Neuronal stem cell (in vitro differentiated cells): ENCODE data around the gene HERPUD2.
"Not testable (repeated sequence)": the region's sequence is repeated elsewhere in the genome, so short reads cannot be mapped to it uniquely, and the experiment has no call there.

Experiments
- DNase-seq: peaks from one replicate; pipeline ENCODE4 v3.0.0-alpha.2; 2013; ENCODE audit warnings: low spot score
- H2AFZ ChIP-seq: one replicate; pipeline ENCODE4 v1.6.1; 2013; ENCODE audit warnings: mild to moderate bottlenecking, low read length, inconsistent platforms
- H2AK5ac ChIP-seq: 2 replicates; pipeline ENCODE4 v1.6.1; 2013; ENCODE audit warnings: low read depth, mild to moderate bottlenecking, inconsistent platforms, low read length, moderate library complexity, mixed read lengths
- H2BK120ac ChIP-seq: 2 replicates; pipeline ENCODE4 v1.6.1; 2013; ENCODE audit warnings: low read depth, mild to moderate bottlenecking, inconsistent platforms, low read length, moderate library complexity, mixed read lengths
- H2BK12ac ChIP-seq: one replicate; pipeline ENCODE4 v1.6.1; 2013; ENCODE audit warnings: low read length, inconsistent platforms
- H2BK15ac ChIP-seq: 2 replicates; pipeline ENCODE4 v1.6.1; 2013; ENCODE audit warnings: mild to moderate bottlenecking, low read length, inconsistent platforms, mixed read lengths
- H2BK5ac ChIP-seq: one replicate; pipeline ENCODE4 v1.6.1; 2013; ENCODE audit warnings: inconsistent platforms, mild to moderate bottlenecking, low read length, moderate library complexity
- H3K14ac ChIP-seq: one replicate; pipeline ENCODE4 v1.6.1; 2013; ENCODE audit warnings: low read length, inconsistent platforms
- H3K18ac ChIP-seq: 2 replicates; pipeline ENCODE4 v1.6.1; 2013; ENCODE audit warnings: low read length, inconsistent platforms
- H3K23ac ChIP-seq: 2 replicates; pipeline ENCODE4 v1.6.1; 2013; ENCODE audit warnings: low read depth, mild to moderate bottlenecking, mixed read lengths, low read length, inconsistent platforms; ENCODE audit not compliant: poor library complexity
- H3K27ac ChIP-seq: replicated peaks from 3 replicates; pipeline ENCODE4 v1.5.1; 2013; ENCODE audit warnings: low read length, inconsistent platforms
- H3K27me3 ChIP-seq, 3 experiments: 2 replicates each; pipeline ENCODE4 v1.6.1; 2013; ENCODE audit warnings: low read length in 3 of 3, mild to moderate bottlenecking in 2 of 3, inconsistent platforms in 1 of 3, low read depth in 1 of 3, mixed read lengths in 1 of 3, moderate library complexity in 1 of 3; ENCODE audit not compliant: control insufficient read depth in 3 of 3, insufficient read depth in 3 of 3
- H3K36me3 ChIP-seq, 2 donors: replicated peaks in 1 of 2; 2 replicates each; pipeline ENCODE4 v1.6.1; 2013; ENCODE audit warnings: low read length in 2 of 2; ENCODE audit not compliant: control insufficient read depth in 2 of 2, insufficient read depth in 2 of 2
- H3K4ac ChIP-seq: 2 replicates; pipeline ENCODE4 v1.6.1; 2013; ENCODE audit warnings: inconsistent platforms, mild to moderate bottlenecking, low read length, moderate library complexity
- H3K4me1 ChIP-seq, 2 donors: 1 replicate in 1 of 2; 2 replicates in 1 of 2; pipeline ENCODE4 v1.6.1; 2013; ENCODE audit warnings: low read length in 2 of 2, low read depth in 1 of 2; ENCODE audit not compliant: control insufficient read depth in 2 of 2, insufficient read depth in 1 of 2
- H3K4me2 ChIP-seq: one replicate; pipeline ENCODE4 v1.6.1; 2013; ENCODE audit warnings: mild to moderate bottlenecking, low read length, inconsistent platforms; ENCODE audit not compliant: insufficient read depth, poor library complexity, severe bottlenecking
- H3K4me3 ChIP-seq, 2 donors: 2 replicates each; pipeline ENCODE4 v1.5.1; 2013; ENCODE audit warnings: low read length in 2 of 2, mild to moderate bottlenecking in 2 of 2, inconsistent platforms in 1 of 2, moderate library complexity in 1 of 2
- H3K79me1 ChIP-seq: one replicate; pipeline ENCODE4 v1.6.1; 2013; ENCODE audit warnings: low read depth, mild to moderate bottlenecking, inconsistent platforms, low read length, moderate library complexity
- H3K9ac ChIP-seq: one replicate; pipeline ENCODE4 v1.6.1; 2013; ENCODE audit warnings: mild to moderate bottlenecking, low read depth, low read length, inconsistent platforms; ENCODE audit not compliant: poor library complexity
- H3K9me3 ChIP-seq, 2 donors: replicated peaks in 1 of 2; 2 replicates each; pipeline versions ENCODE3 to v1.6.1; 2013; ENCODE audit warnings: low read length in 2 of 2, mild to moderate bottlenecking in 2 of 2, inconsistent platforms in 1 of 2, low read depth in 1 of 2, mixed read lengths in 1 of 2, moderate library complexity in 1 of 2; ENCODE audit not compliant: control insufficient read depth in 2 of 2, insufficient read depth in 1 of 2
- H4K8ac ChIP-seq: one replicate; pipeline ENCODE4 v1.6.1; 2013; ENCODE audit warnings: low read depth, mild to moderate bottlenecking, inconsistent platforms, low read length, moderate library complexity
- H4K91ac ChIP-seq: one replicate; pipeline ENCODE4 v1.6.1; 2013; ENCODE audit warnings: low read length, low read depth, mild to moderate bottlenecking, inconsistent platforms; ENCODE audit not compliant: poor library complexity
- WGBS, 2 donors: extraction: QIAGEN DNeasy Blood & Tissue Kit; methylation state at CpG; one replicate each; pipeline ENCODE4 v1.1.7; 2013; ENCODE audit warnings: missing lambda C conversion rate in 2 of 2, mixed read lengths in 1 of 2; ENCODE audit not compliant: insufficient read length in 2 of 2, insufficient replicate concordance in 1 of 2; ENCODE audit errors: extremely low coverage in 2 of 2; 5-methylcytosine and 5-hydroxymethylcytosine counted together

Gene HERPUD2

DNA sequence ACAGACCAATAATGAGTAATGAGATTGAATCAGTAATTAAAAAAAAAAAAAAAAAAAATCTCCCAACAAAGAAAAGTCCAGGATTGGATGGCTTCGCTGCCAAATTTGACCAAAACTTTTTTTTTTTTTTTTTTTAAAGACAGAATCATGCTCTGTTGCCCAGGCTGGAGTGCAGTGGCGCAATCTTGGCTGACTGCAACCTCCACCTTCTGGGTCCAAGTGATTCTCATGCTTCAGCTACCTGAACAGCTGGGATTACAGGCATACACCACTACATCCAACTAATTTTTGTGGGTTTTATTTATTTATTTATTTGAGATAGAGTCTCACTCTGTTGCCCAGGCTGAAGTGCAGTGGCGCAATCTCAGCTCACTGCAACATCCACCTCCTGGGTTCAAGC, 40.4 kb downstream of the HERPUD2 start:
- Histone ChIP-seq H3K36me3 (peaks cover 7 to 37% of the 10 kb centered on the region in 2 donors), H3K9me3 (peaks cover 7 to 37% of the 10 kb centered on the region in 2 donors)
- not testable (repeated sequence) for H3K27ac ChIP-seq, H3K4me2 ChIP-seq, H2BK12ac ChIP-seq, H3K9ac ChIP-seq, H3K27me3 ChIP-seq, H3K4ac ChIP-seq, H3K4me3 ChIP-seq, H2BK15ac ChIP-seq, H3K4me1 ChIP-seq, H3K18ac ChIP-seq, H3K14ac ChIP-seq, H4K91ac ChIP-seq, H2AK5ac ChIP-seq, H4K8ac ChIP-seq, H2BK5ac ChIP-seq, DNase-seq, H2BK120ac ChIP-seq, H2AFZ ChIP-seq, H3K23ac ChIP-seq, H3K79me1 ChIP-seq
- WGBS, 2 donors = no CpG with 5 or more reads among the region's 3 CpGs

DNA sequence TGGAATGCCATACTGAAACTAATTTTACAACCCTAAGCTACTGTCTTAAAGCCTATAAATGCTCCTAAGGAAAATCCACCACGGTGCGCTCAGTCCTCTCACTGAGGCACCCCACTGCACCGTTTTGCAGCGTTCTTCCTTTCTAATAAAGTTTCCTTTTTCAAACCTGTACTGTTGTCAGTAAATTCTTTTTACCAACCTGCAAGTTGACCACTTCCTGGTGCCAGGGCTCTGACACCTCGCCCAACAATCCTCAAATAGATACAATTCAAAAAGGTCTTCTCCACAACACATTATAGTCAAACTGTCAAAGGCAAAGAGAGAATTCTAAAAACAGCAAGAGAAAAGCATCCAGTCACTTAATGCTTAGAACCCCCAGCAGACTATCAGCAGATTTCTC, 42.8 kb downstream of the HERPUD2 start:
- WGBS, 2 donors = no CpG with 5 or more reads among the region's 5 CpGs
- Histone ChIP-seq H3K14ac (no peak overlapping the region), H3K27ac (no peak overlapping the region), H2BK15ac (no peak overlapping the region), H2BK12ac (no peak overlapping the region), H3K9me3 (peaks cover 7 to 37% of the 10 kb centered on the region in 2 donors), H3K4me3 (no peak overlapping the region), H3K4me1 (peaks cover 3 to 7% of the 10 kb centered on the region in 2 donors), H3K4ac (no peak overlapping the region), H3K27me3 (no peaks in the 10 kb centered on the region), H4K91ac (no peak overlapping the region), H3K9ac (no peak overlapping the region), H4K8ac (no peak overlapping the region), H3K4me2 (no peak overlapping the region), H3K18ac (no peak overlapping the region), H2AFZ (no peak overlapping the region), H2AK5ac (no peak overlapping the region), H3K36me3 (peaks cover 7 to 35% of the 10 kb centered on the region in 2 donors), H2BK5ac (no peak overlapping the region), H2BK120ac (no peak overlapping the region), H3K79me1 (peaks cover 7% of the 10 kb centered on the region), H3K23ac (no peak overlapping the region)
- DNase-seq = no peak

DNA sequence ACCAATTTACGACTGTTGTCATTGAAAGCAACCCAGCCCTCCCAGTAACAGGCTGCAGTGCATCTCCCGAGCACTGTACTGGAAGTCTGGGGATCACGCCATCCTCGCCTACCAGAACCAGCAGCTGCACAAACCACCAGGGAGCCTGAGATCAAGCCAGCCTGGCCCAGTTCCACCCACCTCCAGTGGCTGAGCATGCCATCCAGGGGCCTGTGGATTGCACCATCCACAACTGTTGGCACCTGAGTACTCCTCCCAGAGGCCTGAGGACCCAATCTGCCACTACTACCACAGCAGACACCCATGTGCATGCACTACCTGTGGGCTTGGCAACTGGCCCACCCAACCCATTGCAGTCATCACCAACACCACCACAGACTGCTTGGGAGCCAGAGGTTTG, 44.2 kb downstream of the HERPUD2 start:
- H3K9me3 ChIP-seq = peaks cover 7 to 32% of the 10 kb centered on the region in 2 donors
- H4K8ac ChIP-seq = peak overlapping the region; percentile 73
- peaks cover 7% of the 10 kb centered on the region for H3K79me1 ChIP-seq
- WGBS, 2 donors = no CpG with 5 or more reads among the region's 4 CpGs
- no peak overlapping the region for H2BK120ac ChIP-seq
- no peaks in the 10 kb centered on the region for H3K27me3 ChIP-seq
- H3K14ac ChIP-seq = no peak overlapping the region
- no peak for DNase-seq
- H3K4me3 ChIP-seq = no peak overlapping the region
- no peak overlapping the region for H3K27ac ChIP-seq
- peak overlapping the region; percentile 1 for H2BK5ac ChIP-seq
- peak overlapping the region; percentile 21 for H3K18ac ChIP-seq
- H3K9ac ChIP-seq = no peak overlapping the region
- H2BK12ac ChIP-seq = no peak overlapping the region
- no peak overlapping the region for H4K91ac ChIP-seq
- no peak overlapping the region for H2AK5ac ChIP-seq
- H3K23ac ChIP-seq = no peak overlapping the region
- peaks cover 6 to 15% of the 10 kb centered on the region in 2 donors for H3K4me1 ChIP-seq
- H2BK15ac ChIP-seq = peak overlapping the region; percentile 28
- no peak overlapping the region for H3K4me2 ChIP-seq
- no peak overlapping the region for H2AFZ ChIP-seq
- H3K36me3 ChIP-seq = peaks cover 7 to 36% of the 10 kb centered on the region in 2 donors
- no peak overlapping the region for H3K4ac ChIP-seq

DNA sequence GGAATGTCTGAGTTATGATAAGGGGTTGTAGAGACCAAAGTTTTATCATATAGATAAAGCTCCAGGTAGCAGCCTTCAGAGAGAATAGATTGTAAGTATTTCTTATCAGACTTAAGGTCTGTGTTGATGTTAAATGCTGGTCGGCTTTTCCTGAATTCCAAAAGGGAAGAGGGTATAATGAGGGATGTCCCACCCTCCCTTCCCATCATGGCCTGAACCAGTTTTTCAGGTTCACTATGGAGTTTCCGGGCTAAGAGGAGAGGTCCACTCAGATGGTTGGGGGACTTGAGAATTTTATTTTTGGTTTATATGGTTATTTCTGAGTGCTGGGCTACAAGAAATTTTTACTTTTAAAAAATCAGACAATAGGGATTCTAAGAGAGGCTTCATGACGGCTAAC, 45.2 kb downstream of the HERPUD2 start:
- Histone ChIP-seq H4K91ac (no peak overlapping the region), H3K18ac (no peak overlapping the region)

More for the DNA sequence above, 45.2 kb downstream of the HERPUD2 start:
- no peak overlapping the region for H2BK5ac ChIP-seq
- no peak overlapping the region for H2BK12ac ChIP-seq
- no peak overlapping the region for H4K8ac ChIP-seq
- WGBS, 2 donors = no CpG with 5 or more reads among the region's 3 CpGs
- no peak overlapping the region for H3K27ac ChIP-seq
- peaks cover 7% of the 10 kb centered on the region for H3K79me1 ChIP-seq
- H2AFZ ChIP-seq = no peak overlapping the region
- H3K4me1 ChIP-seq = peaks cover 6 to 15% of the 10 kb centered on the region in 2 donors
- peaks cover 7 to 41% of the 10 kb centered on the region in 2 donors for H3K36me3 ChIP-seq
- H3K4ac ChIP-seq = no peak overlapping the region
- H2BK15ac ChIP-seq = no peak overlapping the region
- no peak overlapping the region for H3K14ac ChIP-seq
- H2AK5ac ChIP-seq = no peak overlapping the region
- H3K27me3 ChIP-seq = no peaks in the 10 kb centered on the region
- no peak overlapping the region for H3K23ac ChIP-seq
- no peak overlapping the region for H3K4me3 ChIP-seq
- no peak overlapping the region for H2BK120ac ChIP-seq
- H3K4me2 ChIP-seq = no peak overlapping the region
- H3K9me3 ChIP-seq = peaks cover 7 to 27% of the 10 kb centered on the region in 2 donors
- no peak for DNase-seq
- no peak overlapping the region for H3K9ac ChIP-seq
